Naive B cell (primary cell): ENCODE measurements around the gene IPO13. TPM values are rescaled to one million over a fixed set of nuclear protein-coding genes. Genes with fewer than 3 reads are reported as not detected.
A peak's percentile ranks its signal among the peaks of the same experiment; 100 is the strongest.

Source experiments
- ATAC-seq, 2 donors: fragments of 150-1000 bp; cut with Tn5 transposase; 2 replicates each; pipeline ENCODE4 v1.10.0; 2021; ENCODE audit warnings: low read depth in 2 of 2, mild to moderate bottlenecking in 2 of 2, moderate library complexity in 2 of 2
- DNase-seq: peaks from one replicate; pipeline ENCODE4 v3.0.0; 2022
- H3K27ac Mint-ChIP-seq, 6 donors: one replicate each; pipeline ENCODE4 v1.8.0; 2020 to 2022; ENCODE audit warnings: mild to moderate bottlenecking in 6 of 6, mixed read lengths in 6 of 6, moderate library complexity in 5 of 6, inconsistent platforms in 2 of 6
- H3K27me3 Mint-ChIP-seq, 3 donors: one replicate each; pipeline ENCODE4 v1.8.0; 2021 to 2022; ENCODE audit warnings: mixed read lengths in 3 of 3, mild to moderate bottlenecking in 1 of 3
- H3K36me3 Mint-ChIP-seq, 2 donors: one replicate each; pipeline ENCODE4 v1.8.0; 2020 to 2022; ENCODE audit warnings: mixed read lengths in 2 of 2, inconsistent platforms in 1 of 2, mild to moderate bottlenecking in 1 of 2
- H3K4me1 Mint-ChIP-seq, 3 donors: one replicate each; pipeline ENCODE4 v1.8.0; 2020 to 2022; ENCODE audit warnings: mixed read lengths in 3 of 3, inconsistent platforms in 1 of 3, mild to moderate bottlenecking in 1 of 3, moderate library complexity in 1 of 3
- H3K4me3 Mint-ChIP-seq, 8 donors: one replicate each; pipeline ENCODE4 v1.8.0; 2020 to 2022; ENCODE audit warnings: mild to moderate bottlenecking in 8 of 8, mixed read lengths in 8 of 8, moderate library complexity in 8 of 8, inconsistent platforms in 2 of 8
- H3K9me3 Mint-ChIP-seq, 7 donors: one replicate each; pipeline ENCODE4 v1.8.0; 2020 to 2022; ENCODE audit warnings: mixed read lengths in 7 of 7, mild to moderate bottlenecking in 5 of 7, inconsistent platforms in 2 of 7, moderate library complexity in 1 of 7
- polyA plus RNA-seq, 6 donors: library from polyadenylated mRNA; unstranded; fragments of 300-500 nt; fragmentation: Illumina TruSeq; gene quantifications; one replicate each; pipeline ENCODE4 v1.2.3, GENCODE V29; 2021; ENCODE audit warnings: low read depth in 6 of 6

Gene IPO13
- polyA plus RNA-seq, 6 donors from 2014 or later, result 7.8 to 31.9 (median 10.2) TPM

GRCh38 chr1:43913666-43914360 is 32.9 kb upstream of the IPO13 start:
- no peak overlapping the region for H3K4me3 Mint-ChIP-seq
- ATAC-seq (no peak), DNase-seq (no peak)
- H3K27ac Mint-ChIP-seq, result no peak overlapping the region
- no peaks in the 10 kb centered on the region for H3K27me3 Mint-ChIP-seq
- H3K9me3 Mint-ChIP-seq, result no peaks in the 10 kb centered on the region
- peaks cover 0 to 8% of the 10 kb centered on the region in 2 donors for H3K36me3 Mint-ChIP-seq
- no peaks in the 10 kb centered on the region for H3K4me1 Mint-ChIP-seq

DNA sequence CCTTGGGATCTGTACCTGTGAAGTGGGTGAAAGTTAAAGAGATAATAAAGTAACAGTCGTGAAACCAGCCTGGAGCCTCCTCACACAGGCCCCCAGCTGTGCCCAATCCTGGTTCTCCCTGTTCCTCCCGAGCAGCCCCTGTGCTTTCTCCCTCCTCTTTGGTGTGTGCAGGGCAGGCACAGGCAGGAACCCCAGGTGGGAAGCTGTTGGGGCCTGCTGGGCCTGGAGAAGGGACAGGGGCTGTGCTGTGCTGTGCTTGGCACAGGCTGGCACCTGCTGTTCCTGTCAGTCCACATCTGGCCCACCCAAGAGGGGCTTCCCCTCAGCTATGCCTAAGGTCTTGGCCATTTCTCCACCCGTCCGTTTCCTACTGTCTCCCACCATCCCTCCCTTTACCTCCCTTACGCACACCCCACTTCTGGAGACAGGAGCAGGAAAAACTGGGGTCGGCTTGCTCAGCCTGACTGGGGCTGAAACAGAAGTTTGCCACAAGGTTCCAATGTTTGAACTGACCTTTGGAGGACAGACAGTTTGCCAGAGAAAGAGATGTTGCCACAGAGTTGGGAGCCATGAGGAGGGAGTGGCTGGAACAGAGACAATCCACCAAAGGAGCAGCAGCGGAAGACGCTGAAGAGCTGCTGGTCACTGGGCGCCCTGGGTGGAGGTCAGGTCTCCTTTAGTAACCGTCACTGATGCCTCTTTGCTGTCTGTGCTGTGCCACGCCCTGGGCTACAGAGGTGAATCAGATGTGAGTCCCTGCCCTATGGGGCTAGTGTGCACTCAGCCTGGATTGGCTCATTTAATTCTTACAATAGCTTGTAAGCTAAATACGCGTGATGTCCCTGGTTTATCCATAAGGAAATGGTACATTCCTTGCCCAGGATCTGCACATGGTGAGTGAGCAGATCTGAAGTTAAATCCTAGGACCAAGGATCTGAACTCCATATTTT is 31.9 kb upstream of the IPO13 start:
- H3K4me3 Mint-ChIP-seq, result no peak overlapping the region
- no peaks in the 10 kb centered on the region for H3K27me3 Mint-ChIP-seq
- no peaks in the 10 kb centered on the region for H3K9me3 Mint-ChIP-seq
- DNase-seq, result no peak
- no peak overlapping the region for H3K27ac Mint-ChIP-seq
- H3K4me1 Mint-ChIP-seq, result no peaks in the 10 kb centered on the region
- peaks cover under 1 to 3% of the 10 kb centered on the region in 2 donors for H3K36me3 Mint-ChIP-seq
- no peak for ATAC-seq

GRCh38 chr1:43919906-43920305 is 26.8 kb upstream of the IPO13 start:
- Mint-ChIP-seq H3K27ac (no peak overlapping the region), H3K4me3 (no peak overlapping the region), H3K4me1 (no peaks in the 10 kb centered on the region), H3K9me3 (no peaks in the 10 kb centered on the region), H3K36me3 (peaks cover 0 to 20% of the 10 kb centered on the region in 2 donors), H3K27me3 (no peaks in the 10 kb centered on the region)
- ATAC-seq (no peak), DNase-seq (no peak)

DNA sequence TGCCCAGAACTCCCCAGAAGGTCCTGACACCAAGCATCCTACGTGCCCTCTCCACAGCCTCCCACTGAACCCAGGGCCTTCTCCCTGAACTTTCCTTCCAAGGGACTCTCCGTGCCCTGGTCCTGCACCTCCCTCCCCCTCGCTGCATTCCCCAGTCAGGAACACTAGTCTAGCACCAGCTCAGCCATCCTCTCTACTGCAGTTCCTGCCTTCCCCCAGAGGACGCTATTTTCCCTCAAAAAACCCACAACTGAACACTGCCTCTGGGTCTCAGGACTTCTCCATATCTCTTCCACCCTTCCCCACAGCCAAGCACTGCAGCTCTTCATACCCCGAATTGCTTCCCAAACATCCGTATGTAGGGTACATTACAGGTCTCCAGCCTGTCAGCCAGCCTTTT is 25.7 kb upstream of the IPO13 start:
- no peak for ATAC-seq
- no peaks in the 10 kb centered on the region for H3K27me3 Mint-ChIP-seq
- H3K9me3 Mint-ChIP-seq, result no peaks in the 10 kb centered on the region
- H3K4me3 Mint-ChIP-seq, result peak overlapping the region in 1 of 8 donors; percentile 42
- H3K36me3 Mint-ChIP-seq, result peaks cover 7 to 28% of the 10 kb centered on the region in 2 donors
- no peak overlapping the region for H3K27ac Mint-ChIP-seq
- no peak for DNase-seq
- no peaks in the 10 kb centered on the region for H3K4me1 Mint-ChIP-seq

DNA sequence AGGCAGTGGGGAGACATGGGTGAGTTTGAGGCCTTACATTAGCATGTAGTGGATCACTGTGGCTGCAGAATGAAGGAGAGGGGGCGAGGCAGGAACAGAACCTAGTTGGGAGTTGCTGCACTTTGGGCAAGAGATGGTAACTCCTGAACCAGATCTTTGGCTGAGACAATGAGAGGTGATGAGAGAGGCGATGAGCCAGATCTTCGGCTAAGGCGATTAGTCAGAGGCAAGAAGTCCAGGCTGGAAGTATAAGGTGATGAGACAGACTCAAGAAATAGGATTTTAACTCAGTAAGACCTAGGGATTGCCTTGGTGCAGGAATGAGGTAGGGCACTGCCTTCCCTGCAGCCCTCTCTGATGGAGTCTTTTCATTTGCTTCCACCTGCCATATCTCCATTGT is 22.2 kb upstream of the IPO13 start:
- no peaks in the 10 kb centered on the region for H3K27me3 Mint-ChIP-seq
- ATAC-seq (no peak), DNase-seq (no peak)
- H3K36me3 Mint-ChIP-seq, result peaks cover 7 to 30% of the 10 kb centered on the region in 2 donors
- H3K4me3 Mint-ChIP-seq, result no peak overlapping the region
- no peaks in the 10 kb centered on the region for H3K4me1 Mint-ChIP-seq
- H3K9me3 Mint-ChIP-seq, result no peaks in the 10 kb centered on the region
- H3K27ac Mint-ChIP-seq, result no peak overlapping the region

DNA sequence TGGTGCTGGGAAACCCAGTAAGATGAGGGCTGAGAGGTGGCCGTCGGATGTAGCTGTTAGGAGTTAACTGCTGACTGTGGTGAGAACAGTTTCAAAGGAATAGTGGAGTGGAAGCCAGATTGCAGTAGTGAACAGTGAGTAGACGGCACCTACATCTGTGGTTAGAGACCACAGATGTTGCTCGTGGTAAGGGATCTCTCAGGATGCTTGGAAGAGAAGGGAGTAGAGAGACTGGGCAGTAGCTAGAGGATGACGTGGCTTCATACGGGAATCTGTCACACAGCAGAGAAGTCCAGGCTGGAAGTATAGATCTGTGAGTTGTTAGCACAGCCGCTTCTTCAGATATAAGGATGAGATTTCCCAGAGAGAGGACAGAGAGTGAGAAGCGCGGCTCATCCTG is 20.9 kb upstream of the IPO13 start:
- Mint-ChIP-seq H3K27me3 (no peaks in the 10 kb centered on the region), H3K4me1 (no peaks in the 10 kb centered on the region), H3K9me3 (no peaks in the 10 kb centered on the region), H3K4me3 (no peak overlapping the region), H3K36me3 (peaks cover 7 to 22% of the 10 kb centered on the region in 2 donors), H3K27ac (peak overlapping the region in 2 of 6 donors; percentile 62)
- ATAC-seq (no peak), DNase-seq (no peak)

- Mint-ChIP-seq H3K36me3 (peaks cover 9 to 11% of the 10 kb centered on the region in 2 donors), H3K4me3 (no peak overlapping the region), H3K27ac (no peak overlapping the region), H3K4me1 (peaks cover 13 to 23% (median 18%) of the 10 kb centered on the region in 3 donors), H3K27me3 (peaks cover 12 to 36% (median 29%) of the 10 kb centered on the region in 3 donors), H3K9me3 (no peaks in the 10 kb centered on the region)
- ATAC-seq (peak in 1 of 2 donors; percentile 37), DNase-seq (no peak)
These were observed 16.4 kb upstream of the IPO13 start for GRCh38 chr1:43930168-43930948.

GRCh38 chr1:43930949-43931275 is 15.8 kb upstream of the IPO13 start:
- no peaks in the 10 kb centered on the region for H3K9me3 Mint-ChIP-seq
- no peak overlapping the region for H3K4me3 Mint-ChIP-seq
- H3K27me3 Mint-ChIP-seq, result peaks cover 12 to 40% (median 33%) of the 10 kb centered on the region in 3 donors
- no peak for ATAC-seq
- H3K36me3 Mint-ChIP-seq, result peaks cover 3 to 5% of the 10 kb centered on the region in 2 donors
- H3K27ac Mint-ChIP-seq, result no peak overlapping the region
- no peak for DNase-seq
- peaks cover 16 to 28% (median 22%) of the 10 kb centered on the region in 3 donors for H3K4me1 Mint-ChIP-seq

GRCh38 chr1:43931711-43932660 is 14.8 kb upstream of the IPO13 start:
- ATAC-seq (no peak), DNase-seq (no peak)
- H3K27me3 Mint-ChIP-seq, result peaks cover 12 to 46% (median 33%) of the 10 kb centered on the region in 3 donors
- H3K4me3 Mint-ChIP-seq, result peak overlapping the region in 1 of 8 donors; percentile 59
- no peak overlapping the region for H3K27ac Mint-ChIP-seq
- no peaks in the 10 kb centered on the region for H3K9me3 Mint-ChIP-seq
- H3K36me3 Mint-ChIP-seq, result peaks cover 0 to 4% of the 10 kb centered on the region in 2 donors
- H3K4me1 Mint-ChIP-seq, result peaks cover 16 to 33% (median 22%) of the 10 kb centered on the region in 3 donors

- ATAC-seq (no peak), DNase-seq (no peak)
- Mint-ChIP-seq H3K27me3 (peaks cover 12 to 46% (median 33%) of the 10 kb centered on the region in 3 donors), H3K27ac (peak overlapping the region in 1 of 6 donors; percentile 5), H3K4me1 (peaks cover 16 to 33% (median 22%) of the 10 kb centered on the region in 3 donors), H3K9me3 (no peaks in the 10 kb centered on the region), H3K36me3 (peaks cover 0 to 4% of the 10 kb centered on the region in 2 donors), H3K4me3 (peak overlapping the region in 4 of 8 donors; percentile 5 to 70 (median 34))
These were observed 13.9 kb upstream of the IPO13 start for GRCh38 chr1:43932786-43933385.

DNA sequence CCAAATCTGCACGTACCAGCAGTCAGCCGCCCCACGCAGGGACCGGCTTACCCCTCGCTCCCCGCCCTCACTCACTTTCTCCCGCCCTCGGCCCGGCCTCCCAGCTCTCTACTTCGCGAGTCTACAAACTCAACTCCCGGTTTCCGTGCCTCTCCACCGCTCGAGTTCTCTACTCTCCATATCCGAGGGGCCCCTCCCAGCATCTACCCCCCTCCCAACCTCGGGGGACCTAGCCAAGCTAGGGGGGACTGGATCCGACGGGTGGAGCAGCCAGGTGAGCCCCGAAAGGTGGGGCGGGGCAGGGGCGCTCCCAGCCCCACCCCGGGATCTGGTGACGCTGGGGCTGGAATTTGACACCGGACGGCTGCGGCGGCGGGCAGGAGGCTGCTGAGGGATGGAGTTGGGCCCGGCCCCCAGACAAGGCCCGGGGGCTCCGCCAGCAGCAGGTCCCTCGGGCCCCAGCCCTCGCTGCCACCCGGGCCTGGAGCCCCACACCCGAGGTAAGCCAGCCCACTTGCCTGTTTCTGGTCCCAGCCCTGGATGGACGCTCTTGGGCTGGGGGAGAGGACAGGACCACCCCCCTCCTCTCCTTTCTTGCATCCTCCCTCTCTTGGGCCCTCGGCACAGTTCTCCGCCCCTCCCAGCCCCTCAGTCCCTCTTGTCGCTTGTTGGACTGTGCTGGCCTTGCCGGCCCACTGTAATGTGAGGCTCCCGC is 13.2 kb upstream of the IPO13 start, which contains the start of gene ARTN:
Gene ARTN (plus strand): TSS at position 416 of the 715 bp plus-strand sequence. CDS start 1,856 bp downstream, outside the sequence.
- Mint-ChIP-seq H3K27me3 (peaks cover 12 to 46% (median 33%) of the 10 kb centered on the region in 3 donors), H3K27ac (peak within 1 kb of the TSS in 1 of 6 donors; percentile 47), H3K4me3 (peak within 1 kb of the TSS in 6 of 8 donors; percentile 31 to 80 (median 68)), H3K9me3 (no peaks in the 10 kb centered on the region), H3K4me1 (peaks cover 16 to 33% (median 22%) of the 10 kb centered on the region in 3 donors), H3K36me3 (peaks cover 0 to 4% of the 10 kb centered on the region in 2 donors)
- ATAC-seq, result no peak
- DNase-seq, result no peak
